Peyer's patch (tissue), 4 donors: ENCODE data around the gene ATP6V0E2. TPM values are rescaled to one million over a fixed set of nuclear protein-coding genes. Genes with fewer than 3 reads are reported as not detected.

Experiments
- DNase-seq, 3 donors: peaks; one replicate each; pipeline ENCODE4 v3.0.0-alpha.2; 2017 to 2019
- H3K27ac ChIP-seq, 4 donors: fragments of 200-600 bp; sonication (generic); one replicate each; pipeline ENCODE4 v1.5.1; 2016 to 2019
- H3K27me3 ChIP-seq, 2 donors: fragments of 200-600 bp; sonication (generic); one replicate each; pipeline ENCODE4 v1.5.1; 2019
- H3K36me3 ChIP-seq, 3 donors: fragments of 200-600 bp; sonication (generic); one replicate each; pipeline ENCODE4 v1.5.1; 2016 to 2019
- H3K4me1 ChIP-seq, 4 donors: fragments of 200-600 bp; sonication (generic); one replicate each; pipeline ENCODE4 v1.5.1; 2016 to 2019
- H3K4me3 ChIP-seq, 4 donors: fragments of 200-600 bp; sonication (generic); 1 replicate in 3 of 4; 2 replicates in 1 of 4; pipeline ENCODE4 v1.5.1; 2016 to 2019; ENCODE audit warnings: mild to moderate bottlenecking in 1 of 4
- H3K9me3 ChIP-seq, 4 donors: fragments of 200-600 bp; sonication (generic); one replicate each; pipeline ENCODE4 v1.5.1; 2016 to 2019; ENCODE audit warnings: mild to moderate bottlenecking in 1 of 4
- POLR2A ChIP-seq, 2 donors: fragments of 450-650 bp; IDR thresholded peaks; one replicate each; pipeline ENCODE4 v1.5.1; 2017; ENCODE audit warnings: antibody characterized with exemption in 2 of 2, mild to moderate bottlenecking in 2 of 2, moderate library complexity in 2 of 2
- total RNA-seq, 4 donors: library from RNA; depleted of rRNA; stranded (reverse); fragments of >200 nt; gene quantifications; one replicate each; pipeline ENCODE4 v1.1.0, GENCODE V29; 2016
- TF ChIP-seq, protein P1 (sequence below), 6 experiments: fragments of 450-650 bp in 4 of 6; fragments of 200-600 bp in 2 of 6; sonication (generic) in 1 of 6; IDR thresholded peaks; one replicate each; pipeline ENCODE4 v1.5.1; 2017 to 2019; ENCODE audit warnings: antibody characterized with exemption in 6 of 6, mild to moderate bottlenecking in 3 of 6, moderate library complexity in 1 of 6

Gene ATP6V0E2
- total RNA-seq, 4 donors from 2014 or later = 7.6 to 17.8 (median 11.1) TPM

DNA sequence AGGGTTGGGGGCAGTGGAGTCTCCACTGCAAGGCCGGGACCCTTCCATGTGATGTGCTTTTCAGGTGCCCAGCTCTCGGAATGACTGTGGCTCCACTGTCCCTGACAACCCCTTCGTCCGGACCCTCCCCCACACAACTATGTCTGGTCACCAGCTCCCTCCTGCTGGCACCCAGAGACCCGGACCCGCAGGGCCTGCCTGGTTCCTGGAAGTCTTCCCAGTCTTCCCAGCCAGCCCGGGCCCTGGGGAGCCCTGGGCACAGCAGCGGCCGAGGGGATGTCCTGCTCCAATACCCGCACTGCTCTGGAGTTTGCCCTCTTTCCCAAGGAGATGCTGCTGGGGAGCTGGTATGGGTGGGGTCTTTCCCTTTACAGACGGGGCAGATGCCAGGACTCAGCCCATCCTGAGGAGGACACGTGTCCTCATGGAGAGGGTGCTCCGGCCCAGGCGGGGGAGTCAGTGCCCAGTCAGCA, 5.5 kb downstream of the ATP6V0E2 start:
- H3K27ac ChIP-seq = no peak overlapping the region
- H3K4me3 ChIP-seq = no peak overlapping the region
- DNase-seq = no peak
- no peaks in the 10 kb centered on the region for H3K36me3 ChIP-seq
- H3K9me3 ChIP-seq = no peaks in the 10 kb centered on the region
- H3K27me3 ChIP-seq = no peaks in the 10 kb centered on the region
- TF ChIP-seq POLR2A (IDR thresholded peaks at IDR 0.05) = no peak
- TF ChIP-seq, protein P1, sequence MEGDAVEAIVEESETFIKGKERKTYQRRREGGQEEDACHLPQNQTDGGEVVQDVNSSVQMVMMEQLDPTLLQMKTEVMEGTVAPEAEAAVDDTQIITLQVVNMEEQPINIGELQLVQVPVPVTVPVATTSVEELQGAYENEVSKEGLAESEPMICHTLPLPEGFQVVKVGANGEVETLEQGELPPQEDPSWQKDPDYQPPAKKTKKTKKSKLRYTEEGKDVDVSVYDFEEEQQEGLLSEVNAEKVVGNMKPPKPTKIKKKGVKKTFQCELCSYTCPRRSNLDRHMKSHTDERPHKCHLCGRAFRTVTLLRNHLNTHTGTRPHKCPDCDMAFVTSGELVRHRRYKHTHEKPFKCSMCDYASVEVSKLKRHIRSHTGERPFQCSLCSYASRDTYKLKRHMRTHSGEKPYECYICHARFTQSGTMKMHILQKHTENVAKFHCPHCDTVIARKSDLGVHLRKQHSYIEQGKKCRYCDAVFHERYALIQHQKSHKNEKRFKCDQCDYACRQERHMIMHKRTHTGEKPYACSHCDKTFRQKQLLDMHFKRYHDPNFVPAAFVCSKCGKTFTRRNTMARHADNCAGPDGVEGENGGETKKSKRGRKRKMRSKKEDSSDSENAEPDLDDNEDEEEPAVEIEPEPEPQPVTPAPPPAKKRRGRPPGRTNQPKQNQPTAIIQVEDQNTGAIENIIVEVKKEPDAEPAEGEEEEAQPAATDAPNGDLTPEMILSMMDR (IDR thresholded peaks at IDR 0.05) = no peak
- H3K4me1 ChIP-seq = peaks cover 0 to 7% (median 2%) of the 10 kb centered on the region in 4 donors

DNA sequence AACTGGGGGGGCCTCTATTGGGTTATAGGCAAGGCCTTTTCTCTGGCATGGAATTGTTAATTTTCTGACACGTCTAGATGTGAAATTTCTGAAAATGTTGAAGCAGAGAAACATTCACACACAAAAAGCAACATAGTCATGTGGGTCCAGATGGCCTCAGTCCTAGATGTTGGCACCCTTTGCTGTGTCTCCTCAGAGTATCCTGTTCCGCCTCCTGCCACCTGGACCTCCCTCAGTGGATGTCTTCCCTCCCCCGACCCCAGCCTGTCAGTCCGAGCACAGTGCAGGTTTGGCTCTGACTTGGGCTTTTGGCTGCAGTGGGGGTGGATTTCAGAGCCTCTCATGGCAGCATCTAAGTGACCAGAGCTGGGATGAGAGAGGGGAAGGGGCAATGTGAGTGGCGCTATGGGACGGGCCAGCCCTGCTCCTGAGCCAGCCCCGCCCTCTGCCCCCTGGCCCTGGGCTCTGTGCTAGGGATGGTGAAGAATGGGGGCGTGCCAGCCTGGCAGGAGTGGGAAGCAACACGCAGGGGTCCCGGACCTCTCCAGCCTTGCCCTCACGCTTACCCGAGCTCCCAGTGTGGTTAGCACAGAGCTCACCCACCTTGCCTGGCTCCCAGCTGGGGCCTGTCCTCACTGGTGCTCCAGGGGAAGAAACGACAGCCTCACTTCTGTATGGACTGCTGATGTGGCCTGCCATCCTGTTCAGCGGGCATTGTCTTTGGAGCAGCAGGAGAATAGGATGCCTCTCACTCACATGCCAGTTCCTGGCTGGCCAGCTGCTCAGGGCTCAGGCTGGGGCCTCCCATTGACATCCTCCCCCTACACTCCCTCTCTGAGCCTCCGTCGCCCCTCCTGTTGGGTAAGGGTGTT, 6.2 kb downstream of the ATP6V0E2 start:
- TF ChIP-seq, protein P1 (IDR thresholded peaks at IDR 0.05) = no peak
- TF ChIP-seq POLR2A (IDR thresholded peaks at IDR 0.05) = no peak
- no peak overlapping the region for H3K27ac ChIP-seq

DNA sequence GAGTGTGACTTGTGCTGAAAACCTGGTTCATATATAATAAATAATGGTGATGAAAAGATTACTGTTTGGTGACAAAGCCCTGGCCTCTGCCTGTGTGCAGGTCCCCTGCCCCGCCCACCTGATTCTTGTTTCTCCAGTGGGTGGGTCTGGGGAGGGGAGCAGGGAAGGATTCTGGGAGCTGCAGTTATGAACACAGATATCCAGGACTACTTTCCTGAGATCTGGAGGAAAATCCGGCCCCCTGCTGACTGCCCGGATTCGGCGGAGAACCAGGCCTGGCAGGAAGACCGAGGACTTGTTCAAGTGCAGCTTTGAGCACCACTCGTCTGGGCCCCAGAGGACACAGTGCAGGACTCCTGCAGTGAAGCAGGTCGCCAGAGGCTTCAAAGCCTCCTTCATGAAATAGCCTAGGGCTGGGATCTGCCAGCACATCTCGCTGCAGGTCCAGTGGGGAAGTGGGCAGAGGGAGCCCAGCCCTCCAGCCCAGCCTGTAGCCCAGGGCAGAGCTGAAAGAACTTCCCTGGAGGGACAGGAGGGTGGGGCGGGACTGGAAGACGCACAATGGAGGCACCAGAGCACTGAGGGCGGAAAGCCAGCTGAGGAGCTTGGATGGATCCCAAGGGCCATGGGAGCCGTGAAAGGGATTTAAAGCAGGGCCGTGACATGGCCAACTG, 7.0 kb downstream of the ATP6V0E2 start:
- Histone ChIP-seq H3K36me3 (no peaks in the 10 kb centered on the region), H3K4me3 (no peak overlapping the region), H3K4me1 (no peaks in the 10 kb centered on the region), H3K27ac (no peak overlapping the region), H3K9me3 (no peaks in the 10 kb centered on the region), H3K27me3 (no peaks in the 10 kb centered on the region)
- TF ChIP-seq, protein P1 (IDR thresholded peaks at IDR 0.05) = no peak
- no peak for TF ChIP-seq POLR2A (IDR thresholded peaks at IDR 0.05)
- DNase-seq = no peak

More for the DNA sequence above, 6.2 kb downstream of the ATP6V0E2 start:
- H3K4me1 ChIP-seq = no peaks in the 10 kb centered on the region
- no peaks in the 10 kb centered on the region for H3K27me3 ChIP-seq
- DNase-seq = no peak
- no peak overlapping the region for H3K4me3 ChIP-seq
- no peaks in the 10 kb centered on the region for H3K36me3 ChIP-seq
- H3K9me3 ChIP-seq = no peaks in the 10 kb centered on the region

DNA sequence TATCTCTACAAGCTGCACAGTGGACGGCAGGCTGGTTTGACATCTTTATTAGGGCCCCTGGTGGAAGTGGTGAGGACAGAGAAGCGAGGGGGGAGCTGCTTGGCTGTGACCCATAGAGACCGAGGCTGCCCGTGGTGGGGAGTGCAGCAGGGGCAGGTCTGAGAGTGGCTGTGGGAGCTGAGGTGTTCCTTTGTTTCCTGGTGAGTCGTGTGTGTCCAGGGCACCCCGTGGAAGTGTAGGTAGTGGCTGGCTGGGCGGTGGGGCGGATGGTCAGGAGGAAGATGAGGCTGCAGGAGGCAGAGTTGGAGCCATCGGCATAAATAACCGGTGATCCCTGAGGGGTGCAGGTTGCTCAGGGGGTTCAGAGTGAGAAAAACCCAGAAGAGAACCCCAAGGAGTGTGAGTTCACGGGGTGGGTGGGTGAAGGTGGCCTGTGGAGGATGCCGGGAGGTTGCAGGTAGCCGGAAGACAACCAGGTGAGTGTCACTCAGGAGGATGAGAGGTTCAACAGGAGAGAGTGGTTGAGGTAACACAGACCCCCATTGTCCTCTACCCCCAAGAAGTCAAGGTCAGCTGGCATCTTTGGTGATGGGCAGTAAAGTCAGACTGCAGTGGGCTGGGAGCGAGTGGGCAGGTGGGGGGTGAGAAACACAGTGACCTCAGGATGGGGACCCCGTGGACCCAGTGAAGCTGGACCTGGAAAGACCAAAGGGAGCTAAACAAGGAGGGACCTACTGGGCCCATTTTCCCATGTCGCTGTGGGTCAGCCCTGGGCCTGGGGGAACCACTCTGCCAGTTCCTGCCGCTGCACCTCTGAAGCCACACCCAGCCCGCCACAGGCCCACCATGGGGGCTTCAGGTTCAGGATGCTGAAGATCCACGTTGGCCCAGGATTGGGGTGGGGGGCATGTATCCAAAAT, 7.8 kb downstream of the ATP6V0E2 start:
- Histone ChIP-seq H3K36me3 (no peaks in the 10 kb centered on the region), H3K9me3 (no peaks in the 10 kb centered on the region), H3K4me3 (no peak overlapping the region), H3K27ac (no peak overlapping the region), H3K4me1 (no peaks in the 10 kb centered on the region), H3K27me3 (no peaks in the 10 kb centered on the region)
- no peak for TF ChIP-seq POLR2A (IDR thresholded peaks at IDR 0.05)
- TF ChIP-seq, protein P1 (IDR thresholded peaks at IDR 0.05) = no peak
- DNase-seq = no peak
